Cardiac fibroblast (primary cell): ENCODE results near the gene CLDN9.

Experiments
- DNase-seq, 2 donors: peaks; one replicate each; pipeline versions ENCODE4 v3.0.0 to v3.0.0-alpha.2; 2010; ENCODE audit warnings: low read depth in 2 of 2
- H3K4me3 ChIP-seq, 2 donors: replicated peaks in 1 of 2; 1 replicate in 1 of 2; 2 replicates in 1 of 2; pipeline ENCODE4 v1.5.1; 2011; ENCODE audit warnings: low read depth in 2 of 2, low read length in 2 of 2, mild to moderate bottlenecking in 2 of 2, moderate library complexity in 1 of 2
- CTCF ChIP-seq: IDR thresholded peaks from one replicate; pipeline ENCODE4 v1.5.1; 2011; ENCODE audit warnings: low read depth, mild to moderate bottlenecking, low read length, inconsistent platforms

The CLDN9 gene

GRCh38 chr16:3062553-3062952 is 49.8 kb downstream of the CLDN9 start:
- no peak for DNase-seq
- no peak for TF ChIP-seq CTCF

GRCh38 chr16:3063625-3064386 is 51.1 kb downstream of the CLDN9 start:
- DNase-seq: no peak
- no peak for TF ChIP-seq CTCF
- no peak overlapping the region for H3K4me3 ChIP-seq

More at GRCh38 chr16:3062553-3062952, 49.8 kb downstream of the CLDN9 start:
- no peak overlapping the region for H3K4me3 ChIP-seq
